ENCODE results near the gene BAIAP2.

The BAIAP2 gene

DNA sequence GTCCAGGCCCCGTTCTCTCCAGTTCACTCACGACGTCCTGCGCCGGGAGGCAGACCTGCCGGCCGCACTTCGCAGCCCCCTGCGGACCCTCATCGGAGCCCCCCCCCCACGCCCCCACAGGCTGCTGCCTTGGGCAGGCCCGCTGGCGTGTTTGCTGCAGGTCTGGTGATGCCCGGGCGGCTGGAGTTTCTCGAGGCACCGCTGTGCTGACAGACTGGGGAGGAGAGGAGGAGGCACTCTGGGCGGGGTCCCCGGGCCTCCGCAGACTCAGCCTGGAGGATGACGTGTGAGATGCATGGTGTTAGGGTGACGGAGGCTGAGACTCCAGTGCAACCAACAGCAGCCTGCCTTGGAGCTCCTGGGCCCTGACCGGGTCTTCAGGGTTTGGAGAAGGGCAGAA, 24.1 kb downstream of the BAIAP2 start:
- H3K27me3 ChIP-seq (replicated peaks), result no peaks in the 10 kb centered on the region
- no peak overlapping the region for H3K27ac ChIP-seq
- H3K4me3 ChIP-seq (ENCODE audit: low read depth, low read length), result no peak overlapping the region
- in situ Hi-C loops (cut with HindIII; ENCODE audit: low pct_ligation_motif_present, low sequenced_read_pairs), result no loop called here
- no peak for DNase-seq
- TF ChIP-seq, protein P1, sequence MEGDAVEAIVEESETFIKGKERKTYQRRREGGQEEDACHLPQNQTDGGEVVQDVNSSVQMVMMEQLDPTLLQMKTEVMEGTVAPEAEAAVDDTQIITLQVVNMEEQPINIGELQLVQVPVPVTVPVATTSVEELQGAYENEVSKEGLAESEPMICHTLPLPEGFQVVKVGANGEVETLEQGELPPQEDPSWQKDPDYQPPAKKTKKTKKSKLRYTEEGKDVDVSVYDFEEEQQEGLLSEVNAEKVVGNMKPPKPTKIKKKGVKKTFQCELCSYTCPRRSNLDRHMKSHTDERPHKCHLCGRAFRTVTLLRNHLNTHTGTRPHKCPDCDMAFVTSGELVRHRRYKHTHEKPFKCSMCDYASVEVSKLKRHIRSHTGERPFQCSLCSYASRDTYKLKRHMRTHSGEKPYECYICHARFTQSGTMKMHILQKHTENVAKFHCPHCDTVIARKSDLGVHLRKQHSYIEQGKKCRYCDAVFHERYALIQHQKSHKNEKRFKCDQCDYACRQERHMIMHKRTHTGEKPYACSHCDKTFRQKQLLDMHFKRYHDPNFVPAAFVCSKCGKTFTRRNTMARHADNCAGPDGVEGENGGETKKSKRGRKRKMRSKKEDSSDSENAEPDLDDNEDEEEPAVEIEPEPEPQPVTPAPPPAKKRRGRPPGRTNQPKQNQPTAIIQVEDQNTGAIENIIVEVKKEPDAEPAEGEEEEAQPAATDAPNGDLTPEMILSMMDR (IDR thresholded peaks at IDR 0.05; ENCODE audit: low read depth, low read length, missing control alignments), result no peak
- peaks cover 6% of the 10 kb centered on the region for H3K36me3 ChIP-seq (replicated peaks)

DNA sequence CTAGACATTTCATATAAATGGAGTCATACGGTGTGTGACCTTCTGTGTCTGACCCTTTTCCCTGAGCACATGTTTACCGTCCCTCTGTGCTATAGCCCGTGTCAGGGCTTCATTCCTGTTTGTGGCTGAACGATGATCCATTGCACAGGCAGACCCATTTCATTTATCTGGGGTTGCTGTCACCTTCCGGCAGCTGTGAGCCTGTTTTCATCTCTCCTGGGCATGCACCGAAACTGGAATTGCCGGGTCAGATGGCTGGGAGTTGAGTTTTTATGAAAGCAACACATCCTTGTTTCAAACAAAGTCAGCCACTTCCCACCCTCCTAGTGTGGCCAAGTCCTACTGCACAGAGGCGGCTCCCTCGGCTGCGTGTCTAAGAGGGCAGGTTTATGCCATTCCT, 25.5 kb downstream of the BAIAP2 start:
- no peak overlapping the region for H3K27ac ChIP-seq
- H3K36me3 ChIP-seq (replicated peaks), result peaks cover 6% of the 10 kb centered on the region
- in situ Hi-C loops (cut with HindIII; ENCODE audit: low pct_ligation_motif_present, low sequenced_read_pairs), result no loop called here
- H3K27me3 ChIP-seq (replicated peaks), result no peaks in the 10 kb centered on the region
- TF ChIP-seq, protein P1 (IDR thresholded peaks at IDR 0.05; ENCODE audit: low read depth, low read length, missing control alignments), result no peak
- no peak overlapping the region for H3K4me3 ChIP-seq (ENCODE audit: low read depth, low read length)
- DNase-seq, result no peak

DNA sequence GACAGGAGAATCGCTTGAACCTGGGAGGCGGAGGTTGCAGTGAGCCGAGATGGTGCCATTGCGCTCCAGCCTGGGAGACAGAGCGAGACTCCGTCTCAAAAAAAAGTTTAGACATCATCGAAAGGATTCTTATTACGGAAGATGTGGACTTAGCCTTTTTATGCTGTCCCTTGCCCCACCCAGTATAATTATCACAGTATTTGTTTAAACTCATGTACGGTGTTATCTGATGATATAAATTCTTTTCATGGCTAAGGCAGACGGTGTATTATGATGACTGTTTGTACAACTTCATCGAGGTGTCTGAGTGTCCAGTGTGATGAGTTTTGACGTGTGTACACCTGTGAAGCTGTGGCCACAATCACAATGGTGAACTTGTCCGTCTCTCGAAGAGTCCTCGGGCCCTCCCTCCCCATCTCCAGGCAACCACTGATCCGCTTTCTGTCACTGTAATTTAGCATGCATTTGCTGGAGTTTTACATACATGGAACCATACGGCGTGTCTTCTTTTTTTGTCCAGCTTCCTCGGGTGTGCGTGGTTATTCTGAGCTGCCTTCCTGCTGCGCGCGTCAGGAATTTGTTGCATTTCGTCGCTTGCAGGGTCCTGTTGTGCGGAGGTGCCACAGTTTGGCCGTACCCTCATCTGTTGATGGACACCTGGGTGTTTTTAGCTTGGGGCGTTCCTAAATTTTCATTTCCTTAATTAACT, 26.2 kb downstream of the BAIAP2 start:
- H3K36me3 ChIP-seq (replicated peaks), result peaks cover 6% of the 10 kb centered on the region
- in situ Hi-C loops (cut with HindIII; ENCODE audit: low pct_ligation_motif_present, low sequenced_read_pairs), result no loop called here

DNA sequence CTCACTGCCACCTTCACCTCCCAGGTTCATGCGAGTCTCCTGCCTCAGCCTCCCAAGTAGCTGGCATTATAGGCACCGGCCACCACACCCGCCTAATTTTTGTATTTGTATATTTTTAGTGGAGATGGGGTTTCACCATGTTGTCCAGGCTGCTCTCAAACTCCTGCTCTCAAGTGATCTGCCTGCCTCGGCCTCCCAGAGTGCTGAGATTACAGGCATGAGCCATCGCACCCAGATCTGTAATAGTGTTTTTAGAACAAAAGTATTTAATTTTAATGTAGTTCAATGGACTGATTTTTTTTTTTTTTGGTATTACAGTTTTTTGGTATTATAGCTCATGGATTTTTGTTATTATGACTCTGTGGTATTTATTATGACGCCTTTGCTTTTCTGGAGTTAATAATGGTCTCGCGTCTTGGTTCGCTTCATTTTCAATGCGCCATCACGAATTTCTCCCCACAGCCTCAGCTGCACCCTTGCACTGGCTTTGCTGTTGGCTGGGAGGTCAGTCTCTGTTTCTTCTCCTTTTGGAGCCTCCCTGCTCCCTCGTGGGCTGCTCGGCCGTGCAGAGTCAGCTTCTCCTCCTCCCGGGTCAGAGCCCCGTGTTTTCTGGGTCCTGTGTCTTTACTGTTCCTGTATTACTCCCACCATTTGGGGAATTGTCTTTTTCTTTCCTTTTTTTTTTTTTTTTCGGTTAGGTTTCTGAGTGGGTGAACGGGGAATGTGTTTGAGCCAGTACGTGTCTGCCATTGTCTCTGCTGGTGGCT, 27.2 kb downstream of the BAIAP2 start:
- in situ Hi-C loops (cut with HindIII; ENCODE audit: low pct_ligation_motif_present, low sequenced_read_pairs), result no loop called here
- H3K27me3 ChIP-seq (replicated peaks), result no peaks in the 10 kb centered on the region
- TF ChIP-seq, protein P1 (IDR thresholded peaks at IDR 0.05; ENCODE audit: low read depth, low read length, missing control alignments), result no peak
- H3K27ac ChIP-seq, result no peak overlapping the region
- DNase-seq, result no peak
- H3K36me3 ChIP-seq (replicated peaks), result peaks cover 9% of the 10 kb centered on the region
- no peak overlapping the region for H3K4me3 ChIP-seq (ENCODE audit: low read depth, low read length)

More for the DNA sequence above, 26.2 kb downstream of the BAIAP2 start:
- no peaks in the 10 kb centered on the region for H3K27me3 ChIP-seq (replicated peaks)
- H3K27ac ChIP-seq, result no peak overlapping the region
- no peak overlapping the region for H3K4me3 ChIP-seq (ENCODE audit: low read depth, low read length)
- no peak for DNase-seq
- TF ChIP-seq, protein P1 (IDR thresholded peaks at IDR 0.05; ENCODE audit: low read depth, low read length, missing control alignments), result no peak

GRCh38 chr17:81063106-81064093, 28.4 kb downstream of the BAIAP2 start:
- TF ChIP-seq, protein P1 (IDR thresholded peaks at IDR 0.05; ENCODE audit: low read depth, low read length, missing control alignments), result no peak
- in situ Hi-C loops (cut with HindIII; ENCODE audit: low pct_ligation_motif_present, low sequenced_read_pairs), result no loop called here
- no peak overlapping the region for H3K4me3 ChIP-seq (ENCODE audit: low read depth, low read length)
- no peaks in the 10 kb centered on the region for H3K27me3 ChIP-seq (replicated peaks)
- H3K36me3 ChIP-seq (replicated peaks), result peaks cover 9% of the 10 kb centered on the region
- H3K27ac ChIP-seq, result no peak overlapping the region
- DNase-seq, result no peak

Measured in brain microvascular endothelial cell (primary cell).